ENCODE measurements around the gene CXCL16. TPM values are rescaled to one million over a fixed set of nuclear protein-coding genes. Genes with fewer than 3 reads are reported as not detected.
A peak's percentile ranks its signal among the peaks of the same experiment; 100 is the strongest.

The CXCL16 gene
- polyA plus RNA-seq, 2 of the 4 experiments (the other 2 are of a cell fraction), result 10.1 to 13.8 TPM

- TF ChIP-seq POLR2A (IDR thresholded peaks at IDR 0.05; ENCODE audit: low read length), result peak; percentile 25; the same call in 1 of the 2 replicates
- no peak for TF ChIP-seq MAZ (IDR thresholded peaks at IDR 0.05; ENCODE audit: borderline replicate concordance, low read depth, low read length)
- 94% methylated on average over 61 of the region's 61 CpGs for WGBS (ENCODE audit: missing lambda C conversion rate)
- no peak overlapping the region for H3K27ac ChIP-seq
- FAIRE-seq (no peak), ATAC-seq (no peak), DNase-seq (ENCODE audit: low read depth in 1 of 2, low spot score in 1 of 2) (no peak)
- H3K4me2 ChIP-seq, result no peak overlapping the region
- H3K9me3 ChIP-seq, result no peaks in the 10 kb centered on the region
- POLR2A ChIA-PET, result no interaction called here
- H3K4me3 ChIP-seq, result no peak overlapping the region
- CTCF ChIA-PET, result interaction anchor here (0.5 to 9.4 kb wide), 8 partner anchors 10 to 101 kb away, joined by 3 to 271 read pairs (median 8); partner anchors contain the start of genes ARRB2 and MED11
- peaks cover 20% of the 10 kb centered on the region for H3K4me1 ChIP-seq
Measured at GRCh38 chr17:4785311-4786105, 45.8 kb upstream of the CXCL16 start.

- ATAC-seq, result peak in 1 of 2 experiments; percentile 11; a peak in 1 of 6 replicates
- ChIA-PET CTCF (interaction anchor here (0.6 to 9.4 kb wide), 6 partner anchors 10 to 207 kb away, joined by 3 to 271 read pairs (median 6); partner anchors contain the start of genes ARRB2 and MED11), POLR2A (interaction anchor here (0.6 kb wide), 1 partner anchor 61 kb away, joined by 5 read pairs; no protein-coding TSS in a partner anchor)
- no peaks in the 10 kb centered on the region for H3K9me3 ChIP-seq
- FAIRE-seq, result no peak
- H3K4me1 ChIP-seq, result peaks cover 13% of the 10 kb centered on the region; the same call in 2 of the 3 replicates
- no peak overlapping the region for H3K4me3 ChIP-seq
- DNase-seq (ENCODE audit: low read depth in 1 of 2, low spot score in 1 of 2), result no peak
- H3K27ac ChIP-seq, result no peak overlapping the region
- WGBS (ENCODE audit: missing lambda C conversion rate), result 68% methylated on average over 28 of the region's 28 CpGs
- H3K4me2 ChIP-seq, result no peak overlapping the region
- TF ChIP-seq CTCF (IDR thresholded peaks at IDR 0.05) (no peak), MAFK (IDR thresholded peaks at IDR 0.05; ENCODE audit: partially characterized antibody) (no peak), EP300 (IDR thresholded peaks at IDR 0.05) (no peak), EHF (CRISPR knock-in tag; IDR thresholded peaks at IDR 0.05) (no peak), ATOH8 (CRISPR knock-in tag; IDR thresholded peaks at IDR 0.05; ENCODE audit: low read depth) (no peak), FOXS1 (CRISPR knock-in tag; IDR thresholded peaks at IDR 0.05) (no peak), RAD21 (conservative IDR thresholded peaks at IDR 0.05 in 1 of 2, IDR thresholded peaks at IDR 0.05 in 1 of 2) (no peak), REST (IDR thresholded peaks at IDR 0.05) (no peak), HOXA7 (CRISPR knock-in tag; IDR thresholded peaks at IDR 0.05) (no peak), PHF8 (IDR thresholded peaks at IDR 0.05; ENCODE audit: borderline replicate concordance, low read depth) (no peak), GATA3 (IDR thresholded peaks at IDR 0.05; ENCODE audit: borderline replicate concordance) (no peak), BHLHE40 (IDR thresholded peaks at IDR 0.05; ENCODE audit: low read depth, low read length) (no peak), KDM5A (IDR thresholded peaks at IDR 0.05) (no peak)
- TF ChIP-seq, protein P1, sequence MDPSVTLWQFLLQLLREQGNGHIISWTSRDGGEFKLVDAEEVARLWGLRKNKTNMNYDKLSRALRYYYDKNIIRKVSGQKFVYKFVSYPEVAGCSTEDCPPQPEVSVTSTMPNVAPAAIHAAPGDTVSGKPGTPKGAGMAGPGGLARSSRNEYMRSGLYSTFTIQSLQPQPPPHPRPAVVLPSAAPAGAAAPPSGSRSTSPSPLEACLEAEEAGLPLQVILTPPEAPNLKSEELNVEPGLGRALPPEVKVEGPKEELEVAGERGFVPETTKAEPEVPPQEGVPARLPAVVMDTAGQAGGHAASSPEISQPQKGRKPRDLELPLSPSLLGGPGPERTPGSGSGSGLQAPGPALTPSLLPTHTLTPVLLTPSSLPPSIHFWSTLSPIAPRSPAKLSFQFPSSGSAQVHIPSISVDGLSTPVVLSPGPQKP (IDR thresholded peaks at IDR 0.05; ENCODE audit: low read depth, low read length), result no peak
- TF ChIP-seq, protein P2, sequence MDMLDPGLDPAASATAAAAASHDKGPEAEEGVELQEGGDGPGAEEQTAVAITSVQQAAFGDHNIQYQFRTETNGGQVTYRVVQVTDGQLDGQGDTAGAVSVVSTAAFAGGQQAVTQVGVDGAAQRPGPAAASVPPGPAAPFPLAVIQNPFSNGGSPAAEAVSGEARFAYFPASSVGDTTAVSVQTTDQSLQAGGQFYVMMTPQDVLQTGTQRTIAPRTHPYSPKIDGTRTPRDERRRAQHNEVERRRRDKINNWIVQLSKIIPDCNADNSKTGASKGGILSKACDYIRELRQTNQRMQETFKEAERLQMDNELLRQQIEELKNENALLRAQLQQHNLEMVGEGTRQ (IDR thresholded peaks at IDR 0.05), result no peak
- TF ChIP-seq, protein P3, sequence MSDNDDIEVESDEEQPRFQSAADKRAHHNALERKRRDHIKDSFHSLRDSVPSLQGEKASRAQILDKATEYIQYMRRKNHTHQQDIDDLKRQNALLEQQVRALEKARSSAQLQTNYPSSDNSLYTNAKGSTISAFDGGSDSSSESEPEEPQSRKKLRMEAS (IDR thresholded peaks at IDR 0.05), result no peak
- TF ChIP-seq, protein P4, sequence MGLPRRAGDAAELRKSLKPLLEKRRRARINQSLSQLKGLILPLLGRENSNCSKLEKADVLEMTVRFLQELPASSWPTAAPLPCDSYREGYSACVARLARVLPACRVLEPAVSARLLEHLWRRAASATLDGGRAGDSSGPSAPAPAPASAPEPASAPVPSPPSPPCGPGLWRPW (IDR thresholded peaks at IDR 0.05), result no peak
Measured at GRCh38 chr17:4782652-4783051, 42.9 kb upstream of the CXCL16 start.
